GM19025 (cell line): Measurements from ENCODE around the gene KDR.

Experiments used
- ATAC-seq: cut with Tn5 transposase; IDR thresholded peaks from one replicate; pipeline ENCODE4 v1.9.1; 2021; ENCODE audit warnings: mild to moderate bottlenecking, low read depth, moderate library complexity; ENCODE audit not compliant: unreplicated experiment

The KDR gene

DNA sequence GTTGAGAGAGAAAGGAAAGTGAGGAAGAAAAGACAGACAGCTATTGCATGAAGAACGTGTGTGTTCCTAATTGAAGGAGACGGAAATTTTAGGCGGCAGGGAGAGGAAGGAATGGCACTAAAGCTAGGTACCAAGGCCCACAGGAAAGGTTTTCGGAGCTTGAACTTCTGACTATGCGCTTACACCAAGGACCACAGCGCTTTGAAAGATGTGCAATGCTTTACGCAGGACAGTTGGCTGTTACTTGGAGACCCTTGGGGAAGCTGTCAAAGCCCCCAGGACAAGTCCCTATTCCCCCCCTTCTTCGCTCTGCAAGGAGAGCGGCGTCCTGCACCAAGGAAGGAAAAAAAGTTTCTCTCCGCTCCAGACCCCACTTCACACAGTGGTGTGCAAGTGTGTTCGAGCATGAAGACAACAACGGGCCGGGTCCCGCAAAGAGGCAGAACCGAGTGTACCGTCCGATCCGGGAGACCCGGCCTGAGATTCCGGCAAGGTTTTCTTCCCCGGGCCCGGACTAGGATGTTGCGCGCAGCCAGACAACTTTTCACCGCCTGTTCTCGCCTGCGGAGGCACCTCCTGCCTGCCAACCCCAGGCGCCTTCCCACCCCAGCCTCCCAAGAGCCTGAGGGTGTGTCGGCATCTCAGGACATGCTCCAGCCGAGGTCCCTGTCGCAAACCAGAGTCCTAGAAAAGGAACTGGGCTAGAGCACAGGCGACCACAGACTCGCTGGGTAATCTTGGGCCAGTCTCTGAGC lies 896 bp downstream of the KDR start:
- no peak for ATAC-seq

- ATAC-seq: no peak
These were observed 1.6 kb downstream of the KDR start for GRCh38 chr4:55123791-55124190.

GRCh38 chr4:55122235-55122634 lies 3.2 kb downstream of the KDR start:
- ATAC-seq: no peak

GRCh38 chr4:55121246-55121645 lies 4.1 kb downstream of the KDR start:
- ATAC-seq: no peak

GRCh38 chr4:55118397-55118796 lies 7.0 kb downstream of the KDR start:
- no peak for ATAC-seq

DNA sequence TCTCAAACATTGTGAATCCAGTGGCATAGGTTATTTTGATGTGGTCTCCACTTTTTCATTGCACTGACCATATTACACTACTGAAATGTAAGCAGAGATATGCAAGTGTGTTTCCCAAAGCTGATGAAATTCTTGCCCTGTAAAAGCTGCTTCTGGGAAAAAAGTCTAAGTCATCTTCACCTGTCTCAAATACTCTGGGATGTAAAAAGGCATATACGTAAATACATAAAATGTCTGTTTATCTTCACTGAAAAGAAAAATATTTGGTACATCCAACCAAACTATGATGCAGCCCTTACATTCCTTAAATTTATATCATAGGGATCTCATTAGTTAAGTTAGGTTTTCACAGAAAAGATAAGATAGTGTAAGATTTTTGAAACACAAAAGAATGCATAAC lies 7.9 kb downstream of the KDR start:
- ATAC-seq: no peak

DNA sequence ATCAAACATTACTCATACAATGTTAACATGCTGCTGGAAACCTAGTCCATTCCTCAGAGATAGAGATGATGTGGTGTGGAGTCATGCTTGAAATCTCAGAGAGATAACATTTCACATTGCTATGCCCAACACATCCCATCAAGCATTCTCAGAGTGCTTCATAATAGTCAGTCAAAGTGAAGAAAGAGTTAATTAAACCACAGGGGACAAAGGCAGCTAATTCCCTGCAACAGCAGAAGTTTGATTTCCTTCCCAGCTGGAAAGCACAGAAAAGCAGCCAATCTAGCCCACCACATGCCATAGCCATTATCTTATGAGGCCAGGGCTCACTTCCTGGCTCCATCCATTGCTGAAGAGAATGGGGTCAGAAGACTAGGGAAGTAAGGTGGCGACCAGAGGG lies 8.9 kb downstream of the KDR start:
- no peak for ATAC-seq

GRCh38 chr4:55111601-55112000 lies 13.8 kb downstream of the KDR start:
- no peak for ATAC-seq

GRCh38 chr4:55110131-55110530 lies 15.3 kb downstream of the KDR start:
- ATAC-seq: no peak

- no peak for ATAC-seq
These were observed 18.3 kb downstream of the KDR start for GRCh38 chr4:55107054-55107453.

GRCh38 chr4:55103224-55103623 lies 22.2 kb downstream of the KDR start:
- ATAC-seq: no peak

GRCh38 chr4:55099816-55100215 lies 25.6 kb downstream of the KDR start:
- no peak for ATAC-seq

GRCh38 chr4:55098456-55099204 lies 26.8 kb downstream of the KDR start:
- ATAC-seq: no peak

DNA sequence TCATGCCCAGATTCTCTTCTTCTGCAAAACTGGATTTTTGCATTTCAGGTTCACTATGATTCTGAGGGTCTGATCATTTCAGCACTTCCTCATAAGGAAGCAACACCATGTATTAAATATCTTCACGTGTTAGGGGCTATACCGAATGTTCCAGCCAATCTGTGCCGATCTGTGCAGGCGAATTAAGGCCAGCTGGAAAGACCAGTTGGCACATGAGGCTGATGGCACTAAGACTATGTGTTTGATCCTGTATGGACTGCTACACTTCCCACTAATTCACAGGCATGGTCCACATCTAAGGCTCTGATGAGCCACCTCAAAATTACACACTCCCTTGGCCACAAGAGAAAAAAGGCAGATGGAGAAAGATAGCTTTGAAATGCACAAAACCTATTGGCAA lies 28.8 kb downstream of the KDR start:
- no peak for ATAC-seq

GRCh38 chr4:55096045-55096444 lies 29.4 kb downstream of the KDR start:
- no peak for ATAC-seq

DNA sequence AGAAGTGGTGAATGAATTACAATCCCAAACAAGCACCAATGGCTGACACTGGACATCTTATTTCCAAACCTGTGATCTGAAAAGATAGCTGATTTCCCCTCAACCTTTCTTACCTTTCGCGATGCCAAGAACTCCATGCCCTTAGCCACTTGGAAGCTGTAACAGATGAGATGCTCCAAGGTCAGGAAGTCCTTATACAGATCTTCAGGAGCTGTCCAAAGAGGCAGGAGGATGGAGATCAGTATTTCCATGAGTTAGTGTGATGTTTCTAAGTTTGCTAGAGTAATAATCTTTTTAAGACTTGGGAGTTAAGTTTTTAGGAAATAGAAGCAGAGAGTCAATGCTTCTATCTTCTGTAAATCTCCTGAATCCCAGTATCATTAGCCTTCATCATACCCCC lies 32.9 kb downstream of the KDR start:
- no peak for ATAC-seq

DNA sequence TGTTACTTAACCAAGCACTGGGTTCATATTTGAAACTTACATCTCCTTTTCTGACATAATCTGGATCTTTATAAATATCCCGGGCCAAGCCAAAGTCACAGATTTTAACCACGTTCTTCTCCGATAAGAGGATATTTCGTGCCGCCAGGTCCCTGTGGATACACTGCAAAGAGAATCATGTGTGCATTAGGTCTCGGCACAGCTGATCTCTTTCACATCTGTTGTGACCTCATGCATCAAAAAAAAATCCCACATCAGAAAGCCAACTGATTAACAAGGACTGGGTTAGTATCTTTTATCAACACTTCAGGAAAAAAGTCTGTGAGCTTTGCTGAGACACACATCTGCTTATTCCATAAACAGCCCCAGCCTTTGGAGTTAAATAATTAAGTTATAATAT lies 35.5 kb downstream of the KDR start:
- no peak for ATAC-seq

GRCh38 chr4:55087913-55088260 lies 37.5 kb downstream of the KDR start:
- ATAC-seq: no peak

DNA sequence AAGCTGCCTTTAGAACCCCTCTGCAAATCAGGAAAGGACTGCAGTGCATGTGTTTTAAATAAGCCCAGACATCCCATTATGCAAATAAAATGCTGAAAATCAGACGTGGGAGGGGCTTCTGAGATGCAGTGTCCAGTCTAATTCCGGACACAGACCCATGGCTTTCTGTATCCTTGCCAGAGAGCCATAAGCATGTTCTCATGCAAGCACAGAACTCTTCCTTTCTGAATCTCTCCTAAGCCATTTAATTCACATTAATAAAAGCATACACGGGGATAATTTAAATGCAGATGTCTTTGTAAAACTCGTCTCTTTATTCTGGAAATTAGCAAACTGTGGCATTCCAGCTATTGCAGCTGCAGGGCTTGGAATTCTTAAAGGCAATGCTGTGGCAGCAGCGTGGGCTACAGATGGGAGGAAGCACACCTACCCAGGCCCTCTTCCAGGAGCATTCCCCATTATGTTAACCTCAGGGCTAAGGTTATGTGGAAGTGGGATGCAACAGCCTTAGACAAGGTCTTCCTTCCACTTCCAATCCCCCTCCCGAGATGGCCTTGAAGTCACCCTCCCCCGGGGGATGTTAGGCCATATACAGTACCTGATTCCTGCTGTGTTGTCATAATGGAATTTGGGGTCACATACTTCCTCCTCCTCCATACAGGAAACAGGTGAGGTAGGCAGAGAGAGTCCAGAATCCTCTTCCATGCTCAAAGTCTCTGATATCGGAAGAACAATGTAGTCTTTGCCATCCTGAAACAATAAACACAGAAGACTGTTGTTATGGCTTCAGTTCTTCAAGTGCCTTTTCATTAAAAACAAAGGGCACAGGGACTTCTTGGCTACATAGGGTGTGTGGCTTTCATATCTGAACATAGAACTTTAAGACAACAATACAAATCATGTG lies 38.1 kb downstream of the KDR start:
- no peak for ATAC-seq

DNA sequence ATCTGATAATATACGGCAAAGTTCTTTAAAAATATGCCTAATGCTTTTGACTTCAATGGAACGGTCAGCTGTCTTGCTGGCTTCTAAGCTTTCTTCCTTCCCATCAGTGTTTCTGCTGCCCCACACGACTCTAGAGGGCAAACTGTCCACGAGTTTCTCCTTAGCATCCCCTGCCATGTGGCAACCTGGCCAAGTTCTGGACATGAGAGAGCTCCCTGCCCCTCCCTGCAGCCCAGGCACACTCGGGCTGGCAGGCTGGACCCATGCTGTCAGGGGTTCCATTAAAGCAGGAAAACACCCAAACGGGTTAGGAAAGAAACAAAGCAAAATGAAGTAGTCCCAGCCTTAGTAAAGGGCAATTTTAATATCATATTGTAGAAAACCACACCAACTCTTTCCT lies 38.8 kb downstream of the KDR start:
- ATAC-seq: no peak

- no peak for ATAC-seq
These were observed 41.7 kb downstream of the KDR start for GRCh38 chr4:55083735-55084134.
